K562 (cell line): ENCODE measurements around the gene GIGYF1. TPM values are rescaled to one million over a fixed set of nuclear protein-coding genes. Genes with fewer than 3 reads are reported as not detected.

Source experiments
- ATAC-seq: fragments of 200-7000 bp; cut with Tn5 transposase; 3 replicates; pipeline ENCODE4 v1.9.1; 2020; ENCODE audit warnings: moderate library complexity
- BruUV-seq: library from RNA; stranded (reverse); fragments of 400-500 nt; replicated peaks from 2 replicates; lab custom pipeline; 2021; lab: Mats Ljungman, UMichigan
- CTCF ChIA-PET: fragments of 300-600 bp; formaldehyde crosslinking; extraction: SDS; loops from one replicate; lab custom pipeline; 2021; ENCODE audit warnings: low intra/inter-chr PET ratio; lab: Yijun Ruan, JAX
- POLR2A ChIA-PET: fragments of 300-600, 350-650 bp; sonication (Branson Sonifier 250); formaldehyde crosslinking; extraction: SDS; loops from one replicate; lab custom pipeline; 2021; ENCODE audit warnings: antibody characterized with exemption, inconsistent platforms; lab: Yijun Ruan, JAX
- DNase-seq, 4 experiments: peaks; one replicate each; pipeline versions ENCODE4 v3.0.0 to v3.0.0-alpha.2; 2011 to 2018; ENCODE audit warnings: low spot score in 3 of 4, mixed read lengths in 3 of 4; ENCODE audit errors: extremely low read depth in 1 of 4
- FAIRE-seq: peaks from 2 replicates; lab custom pipeline; 2011; peaks lifted over from hg19 to GRCh38; lab: Jason Lieb, UNC
- H2AFZ ChIP-seq: 2 replicates; pipeline ENCODE4 v1.6.0; 2011; ENCODE audit warnings: low read depth, low read length, control low read depth, inconsistent platforms
- H3K27ac ChIP-seq: fragments of 200-600 bp; 3 replicates; pipeline ENCODE4 v1.8.0; 2011; ENCODE audit warnings: low read depth, mild to moderate bottlenecking, control low read depth, inconsistent platforms, low read length, moderate library complexity, mixed read lengths; ENCODE audit errors: extremely low read depth
- H3K27me3 ChIP-seq, 2 experiments: fragments of 300-600 bp in 1 of 2; 2 replicates in 1 of 2; 3 replicates in 1 of 2; pipeline versions ENCODE4 v1.6.0 to v1.8.0; 2011; ENCODE audit warnings: inconsistent platforms in 2 of 2, low read length in 2 of 2, mild to moderate bottlenecking in 1 of 2, mixed read lengths in 1 of 2, moderate library complexity in 1 of 2; ENCODE audit not compliant: control insufficient read depth in 2 of 2, insufficient read depth in 2 of 2
- H3K36me3 ChIP-seq: fragments of 300-600 bp; 3 replicates; pipeline ENCODE4 v1.8.0; 2011; ENCODE audit warnings: mild to moderate bottlenecking, low read length, inconsistent platforms; ENCODE audit not compliant: control insufficient read depth, insufficient read depth
- H3K4me1 ChIP-seq, 2 experiments: fragments of 200-600 bp in 1 of 2; replicated peaks in 1 of 2; 2 replicates in 1 of 2; 3 replicates in 1 of 2; pipeline versions ENCODE4 v1.5.1 to v1.8.0; 2011; ENCODE audit warnings: inconsistent platforms in 2 of 2, low read length in 2 of 2, mild to moderate bottlenecking in 1 of 2, mixed read lengths in 1 of 2, moderate library complexity in 1 of 2; ENCODE audit not compliant: control insufficient read depth in 2 of 2, insufficient read depth in 2 of 2
- H3K4me2 ChIP-seq: 2 replicates; pipeline ENCODE4 v1.6.1; 2011; ENCODE audit warnings: low read length, control low read depth, inconsistent platforms, mixed read lengths; ENCODE audit not compliant: insufficient read depth
- H3K4me3 ChIP-seq: fragments of 200-600 bp; sonication (generic), shearing (Covaris generic); 2 replicates; pipeline ENCODE4 v1.5.1; 2016; ENCODE audit warnings: control low read depth, inconsistent platforms
- H3K79me2 ChIP-seq: fragments of 200-600 bp; 3 replicates; pipeline ENCODE4 v1.8.0; 2011; ENCODE audit warnings: low read length, inconsistent platforms; ENCODE audit not compliant: control insufficient read depth, insufficient read depth
- H3K9ac ChIP-seq, 2 experiments: 2 replicates each; pipeline versions ENCODE4 v1.6.0 to v1.6.1; 2011; ENCODE audit warnings: low read depth in 2 of 2, low read length in 2 of 2, control low read depth in 1 of 2, inconsistent platforms in 1 of 2, mild to moderate bottlenecking in 1 of 2, mixed read lengths in 1 of 2; ENCODE audit not compliant: insufficient read depth in 1 of 2
- H3K9me1 ChIP-seq: one replicate; pipeline ENCODE4 v1.6.0; 2011; ENCODE audit warnings: inconsistent platforms, mild to moderate bottlenecking, low read length, moderate library complexity; ENCODE audit not compliant: control insufficient read depth, insufficient read depth
- H3K9me3 ChIP-seq: replicated peaks from 2 replicates; pipeline ENCODE4 v1.5.1; 2011; ENCODE audit warnings: low read depth, low read length, inconsistent platforms; ENCODE audit not compliant: control insufficient read depth, insufficient read depth
- H4K20me1 ChIP-seq: replicated peaks from 2 replicates; pipeline ENCODE4 v1.6.1; 2011; ENCODE audit warnings: low read length, inconsistent platforms, mixed read lengths; ENCODE audit not compliant: control insufficient read depth, insufficient read depth
- BCL6 ChIP-seq: fragments of 250-450 bp; sonication (Bioruptor Pico); IDR thresholded peaks from 2 replicates; pipeline ENCODE4 v1.4.0; 2020
- EGR1 ChIP-seq: fragments of 450-650 bp; conservative IDR thresholded peaks from 2 replicates; pipeline ENCODE4 v1.6.1; 2017; ENCODE audit warnings: mild to moderate bottlenecking
- ETV5 ChIP-seq: sonication (generic); formaldehyde crosslinking; IDR thresholded peaks from 2 replicates; pipeline ENCODE4 v1.4.0; 2020; ENCODE audit warnings: low read depth, mild to moderate bottlenecking, missing genetic modification reagents
- FOXO4 ChIP-seq: fragments of 450-650 bp; formaldehyde crosslinking; IDR thresholded peaks from 2 replicates; pipeline ENCODE4 v1.4.0; 2020; ENCODE audit warnings: mild to moderate bottlenecking, moderate library complexity
- JUN ChIP-seq, 2 experiments: sonication (generic) in 1 of 2; formaldehyde crosslinking in 1 of 2; IDR thresholded peaks; 2 replicates each; pipeline versions ENCODE4 v1.6.1 to v1.8.0; 2012 to 2022; ENCODE audit warnings: borderline replicate concordance in 2 of 2, mild to moderate bottlenecking in 2 of 2, improper control_type of control experiment in 1 of 2, low read depth in 1 of 2, low read length in 1 of 2, missing genetic modification reagents in 1 of 2
- JUND ChIP-seq, 2 experiments: IDR thresholded peaks; 2 replicates in 1 of 2; 3 replicates in 1 of 2; pipeline ENCODE4 v1.6.1; 2011; ENCODE audit warnings: borderline replicate concordance in 2 of 2, low read depth in 2 of 2, low read length in 2 of 2, improper control_type of control experiment in 1 of 2, missing biosample characterization in 1 of 2, missing genetic modification characterization in 1 of 2, missing genetic modification reagents in 1 of 2
- NFATC3 ChIP-seq: fragments of 450-650 bp; IDR thresholded peaks from 2 replicates; pipeline ENCODE4 v1.6.1; 2017; ENCODE audit warnings: mild to moderate bottlenecking
- SP1 ChIP-seq: sonication (generic); formaldehyde crosslinking; IDR thresholded peaks from 2 replicates; pipeline ENCODE4 v1.8.1; 2022; ENCODE audit warnings: mild to moderate bottlenecking, missing genetic modification reagents
- ZBTB33 ChIP-seq: sonication (generic); formaldehyde crosslinking; IDR thresholded peaks from 2 replicates; pipeline ENCODE4 v1.8.1; 2023; ENCODE audit warnings: mild to moderate bottlenecking, missing genetic modification reagents
- ZBTB7A ChIP-seq: IDR thresholded peaks from 2 replicates; pipeline ENCODE4 v1.6.1; 2011; ENCODE audit warnings: low read depth, mild to moderate bottlenecking, low read length, moderate library complexity, borderline replicate concordance; ENCODE audit not compliant: control insufficient read depth
- ZNF584 ChIP-seq: fragments of 200-800 bp; sonication (Bioruptor generic); IDR thresholded peaks from 2 replicates; pipeline ENCODE4 v1.6.1; 2016; ENCODE audit warnings: low read depth, mild to moderate bottlenecking, missing genetic modification characterization, missing compliant biosample characterization
- ZNF740 ChIP-seq, 3 experiments: fragments of 200-800 bp in 1 of 3; sonication (Bioruptor generic) in 1 of 3; sonication (generic) in 1 of 3; formaldehyde crosslinking in 1 of 3; IDR thresholded peaks; 2 replicates each; pipeline versions ENCODE4 v1.6.1 to v1.8.0; 2016 to 2022; ENCODE audit warnings: mild to moderate bottlenecking in 2 of 3, missing compliant biosample characterization in 2 of 3, missing genetic modification characterization in 2 of 3, missing genetic modification reagents in 1 of 3
- WGBS: fragments of 100-300 bp; shearing (Covaris generic); methylation state at CpG from one replicate; pipeline ENCODE4 v1.1.6; 2016; ENCODE audit warnings: low coverage, mixed read lengths; ENCODE audit not compliant: insufficient coverage; ENCODE audit errors: missing lambda C conversion rate; 5-methylcytosine and 5-hydroxymethylcytosine counted together
- in situ Hi-C: fragments of 300-500 bp; cut with MboI; formaldehyde crosslinking; loops from 4 replicates; pipeline ENCODE4 v1.15.0; 2018; ENCODE audit warnings: inconsistent platforms, mixed read lengths
- intact Hi-C: fragments of 100-400 bp; cut with micrococcal nuclease; formaldehyde crosslinking; loops from 2 replicates; pipeline ENCODE4 v1.14.2; 2022
- polyA plus RNA-seq, 8 experiments: library from polyadenylated mRNA; depleted of rRNA in 4 of 8; stranded (reverse) in 5 of 8; unstranded in 3 of 8; fragments of >200 nt; fragmentation: Nextera tagmentation in 2 of 8; fragmentation: Illumina TruSeq in 1 of 8; extraction: Ambion mirVana in 2 of 8; extraction: Trizol in 1 of 8; gene quantifications; 2 replicates each; pipeline versions ENCODE4 v1.2.1 to v1.2.3, GENCODE V29; 2011 to 2014; ENCODE audit warnings: inconsistent platforms in 1 of 8, missing spikeins in 1 of 8
- total RNA-seq, 7 experiments: library from RNA; depleted of rRNA in 6 of 7; stranded (reverse); fragments of >200 nt in 6 of 7; fragmentation: Illumina TruSeq in 2 of 7; extraction: Trizol in 2 of 7; gene quantifications; 2 replicates each; pipeline versions ENCODE4 v1.2.1 to v1.2.3, GENCODE V29; 2011 to 2021; ENCODE audit warnings: low replicate concordance in 1 of 7

The GIGYF1 gene
- total and polyA plus RNA-seq, 9 of the 15 experiments (the other 6 are each of a cell fraction or from before 2014, with no cell fraction given) = 0.56 to 76.2 (median 16.8) TPM

- TF ChIP-seq BCL6 (CRISPR knock-in tag) = no peak
- TF ChIP-seq ZNF584 (CRISPR knock-in tag) = no peak
- TF ChIP-seq, all 486 proteins: peak for 7
Observed at GRCh38 chr7:100682991-100683658, 10.9 kb downstream of the GIGYF1 start (continued).

- Histone ChIP-seq H3K27ac (no peak overlapping the region), H4K20me1 (peaks cover 22% of the 10 kb centered on the region; the same call in 1 of the 2 replicates), H2AFZ (no peak overlapping the region), H3K36me3 (peaks cover 100% of the 10 kb centered on the region; the same call in 2 of the 3 replicates), H3K9ac (no peak overlapping the region), H3K9me3 (no peaks in the 10 kb centered on the region), H3K9me1 (no peaks in the 10 kb centered on the region), H3K27me3 (no peaks in the 10 kb centered on the region), H3K4me1 (peaks cover 4 to 85% of the 10 kb centered on the region in 2 experiments; a peak in 4 of 5 replicates), H3K4me2 (no peak overlapping the region), H3K4me3 (no peak overlapping the region), H3K79me2 (peaks cover 10% of the 10 kb centered on the region; the same call in 1 of the 3 replicates)
- WGBS = 71% methylated on average over 23 of the region's 25 CpGs
- ChIA-PET CTCF (interaction anchor here (0.6 kb wide), 1 partner anchor 51 kb away, joined by 4 read pairs; no protein-coding TSS in a partner anchor), POLR2A (interaction anchor here (0.7 to 1.4 kb wide), 4 partner anchors 9 to 185 kb away, joined by 3 to 11 read pairs (median 3); partner anchors contain the start of genes FBXO24 and LRCH4)
- in situ Hi-C loops = no loop called here
- FAIRE-seq = no peak
- DNase-seq = peak in 2 of 4 experiments; percentile 45 to 48
- intact Hi-C loops = no loop called here
- BruUV-seq = no TSS peak
- no peak for ATAC-seq
- no peak for TF ChIP-seq SP1
- TF ChIP-seq ZBTB33 (CRISPR knock-in tag) = peak; percentile 38; the same call in 1 of the 2 replicates
- peak; percentile 63; the same call in 1 of the 2 replicates for TF ChIP-seq ZBTB7A
- peak; percentile 75; the same call in 1 of the 2 replicates for TF ChIP-seq JUND (IDR thresholded peaks at IDR 0.05; ENCODE audit: borderline replicate concordance, low read depth, low read length)
- no peak for TF ChIP-seq JUND (tag; IDR thresholded peaks at IDR 0.05; ENCODE audit: borderline replicate concordance, low read depth, low read length)
- TF ChIP-seq ZNF740 (CRISPR knock-in tag; IDR thresholded peaks at IDR 0.05) = 0 out of 2 replicates have a peak, but pooled peaks have one; percentile 61
- no peak for TF ChIP-seq ZNF740 (tag; IDR thresholded peaks at IDR 0.05)
- no peak for TF ChIP-seq ETV5 (CRISPR knock-in tag)
- no peak for TF ChIP-seq FOXO4 (CRISPR knock-in tag)
- 0 out of 2 replicates have a peak, but pooled peaks have one; percentile 55 for TF ChIP-seq JUN (IDR thresholded peaks at IDR 0.05; ENCODE audit: borderline replicate concordance, low read depth, low read length)
- TF ChIP-seq JUN (CRISPR knock-in tag; IDR thresholded peaks at IDR 0.05; ENCODE audit: borderline replicate concordance) = no peak
- TF ChIP-seq NFATC3 = no peak
- TF ChIP-seq EGR1 = peak; percentile 58
Observed at GRCh38 chr7:100682228-100682741, 11.8 kb downstream of the GIGYF1 start.
